ENCODE measurements around the gene C13orf46.

GRCh38 chr13:114008964-114009589 lies 35.2 kb upstream of the C13orf46 start:
- TF ChIP-seq EZH2 (IDR thresholded peaks at IDR 0.05; ENCODE audit: insufficient read depth, poor library complexity, severe bottlenecking) (no peak), EZH2phosphoT487 (IDR thresholded peaks at IDR 0.05; ENCODE audit: insufficient read depth, low read depth) (no peak)
